A549 (cell line): ENCODE data around the gene CES4A.

ENCODE experiments used
- CBX8 ChIP-seq: fragments of 200-600 bp; sonication (generic); IDR thresholded peaks from 2 replicates; pipeline ENCODE4 v1.6.1; 2016
- CTCF ChIP-seq: fragments of >200 bp; sonication (Bioruptor Twin); formaldehyde crosslinking; IDR thresholded peaks from 3 replicates; pipeline ENCODE4 v1.5.1; 2016
- EP300 ChIP-seq, 2 experiments: fragments of >200 bp; sonication (Bioruptor Twin); formaldehyde crosslinking; IDR thresholded peaks; 2 replicates in 1 of 2; 3 replicates in 1 of 2; pipeline ENCODE4 v1.6.1; 2016 to 2017
- FOSB ChIP-seq: fragments of 250-450 bp; sonication (Bioruptor Pico); IDR thresholded peaks from 2 replicates; pipeline ENCODE4 v1.5.0; 2020; ENCODE audit warnings: mild to moderate bottlenecking, moderate library complexity
- JUNB ChIP-seq: fragments of >200 bp; sonication (Bioruptor Twin); formaldehyde crosslinking; IDR thresholded peaks from 2 replicates; pipeline ENCODE4 v1.6.1; 2016
- MAFK ChIP-seq: fragments of 450-650 bp; IDR thresholded peaks from 2 replicates; pipeline ENCODE4 v1.6.1; 2014; ENCODE audit not compliant: partially characterized antibody
- MAZ ChIP-seq: fragments of 150-350 bp; IDR thresholded peaks from 2 replicates; pipeline ENCODE4 v1.6.1; 2014; ENCODE audit warnings: antibody characterized with exemption, low read depth, low read length, borderline replicate concordance
- POLR2A ChIP-seq: IDR thresholded peaks from 2 replicates; pipeline ENCODE4 v1.6.1; 2012; ENCODE audit warnings: mild to moderate bottlenecking, low read length
- RAD21 ChIP-seq, 2 experiments: fragments of >200 bp in 1 of 2; sonication (Bioruptor Twin) in 1 of 2; formaldehyde crosslinking in 1 of 2; IDR thresholded peaks in 1 of 2; conservative IDR thresholded peaks in 1 of 2; 2 replicates in 1 of 2; 3 replicates in 1 of 2; pipeline ENCODE4 v1.6.1; 2012 to 2018; ENCODE audit warnings: inconsistent platforms in 1 of 2
- RCOR1 ChIP-seq: fragments of 150-350 bp; IDR thresholded peaks from 2 replicates; pipeline ENCODE4 v1.6.1; 2014; ENCODE audit warnings: antibody characterized with exemption, low read length, low read depth
- ZFP36 ChIP-seq: fragments of 450-650 bp; IDR thresholded peaks from 2 replicates; pipeline ENCODE4 v1.6.1; 2014; ENCODE audit warnings: borderline replicate concordance; ENCODE audit not compliant: partially characterized antibody
- TF ChIP-seq, protein P1 (sequence below): fragments of 250-450 bp; sonication (Bioruptor Pico); IDR thresholded peaks from 2 replicates; pipeline ENCODE4 v1.5.0; 2020; ENCODE audit warnings: low read depth, mild to moderate bottlenecking, moderate library complexity
- TF ChIP-seq, protein P2 (sequence below): fragments of 200-600 bp; sonication (generic); IDR thresholded peaks from 2 replicates; pipeline ENCODE4 v1.6.1; 2016; ENCODE audit warnings: antibody characterized with exemption, mild to moderate bottlenecking, moderate library complexity

GRCh38 chr16:67026570-67026969, 38.2 kb downstream of the CES4A start:
- no peak for TF ChIP-seq JUNB
- TF ChIP-seq CTCF: no peak
- no peak for TF ChIP-seq FOSB (CRISPR knock-in tag)
- TF ChIP-seq RAD21 (conservative IDR thresholded peaks at IDR 0.05 in 1 of 2, IDR thresholded peaks at IDR 0.05 in 1 of 2): no peak
- TF ChIP-seq EP300 (IDR thresholded peaks at IDR 0.05): no peak
- TF ChIP-seq MAZ: no peak
- TF ChIP-seq ZFP36: no peak
- no peak for TF ChIP-seq POLR2A
- TF ChIP-seq CBX8: no peak
- TF ChIP-seq, protein P1, sequence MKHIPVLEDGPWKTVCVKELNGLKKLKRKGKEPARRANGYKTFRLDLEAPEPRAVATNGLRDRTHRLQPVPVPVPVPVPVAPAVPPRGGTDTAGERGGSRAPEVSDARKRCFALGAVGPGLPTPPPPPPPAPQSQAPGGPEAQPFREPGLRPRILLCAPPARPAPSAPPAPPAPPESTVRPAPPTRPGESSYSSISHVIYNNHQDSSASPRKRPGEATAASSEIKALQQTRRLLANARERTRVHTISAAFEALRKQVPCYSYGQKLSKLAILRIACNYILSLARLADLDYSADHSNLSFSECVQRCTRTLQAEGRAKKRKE (CRISPR knock-in tag): no peak
- TF ChIP-seq RCOR1: no peak
- no peak for TF ChIP-seq MAFK
- TF ChIP-seq, protein P2, sequence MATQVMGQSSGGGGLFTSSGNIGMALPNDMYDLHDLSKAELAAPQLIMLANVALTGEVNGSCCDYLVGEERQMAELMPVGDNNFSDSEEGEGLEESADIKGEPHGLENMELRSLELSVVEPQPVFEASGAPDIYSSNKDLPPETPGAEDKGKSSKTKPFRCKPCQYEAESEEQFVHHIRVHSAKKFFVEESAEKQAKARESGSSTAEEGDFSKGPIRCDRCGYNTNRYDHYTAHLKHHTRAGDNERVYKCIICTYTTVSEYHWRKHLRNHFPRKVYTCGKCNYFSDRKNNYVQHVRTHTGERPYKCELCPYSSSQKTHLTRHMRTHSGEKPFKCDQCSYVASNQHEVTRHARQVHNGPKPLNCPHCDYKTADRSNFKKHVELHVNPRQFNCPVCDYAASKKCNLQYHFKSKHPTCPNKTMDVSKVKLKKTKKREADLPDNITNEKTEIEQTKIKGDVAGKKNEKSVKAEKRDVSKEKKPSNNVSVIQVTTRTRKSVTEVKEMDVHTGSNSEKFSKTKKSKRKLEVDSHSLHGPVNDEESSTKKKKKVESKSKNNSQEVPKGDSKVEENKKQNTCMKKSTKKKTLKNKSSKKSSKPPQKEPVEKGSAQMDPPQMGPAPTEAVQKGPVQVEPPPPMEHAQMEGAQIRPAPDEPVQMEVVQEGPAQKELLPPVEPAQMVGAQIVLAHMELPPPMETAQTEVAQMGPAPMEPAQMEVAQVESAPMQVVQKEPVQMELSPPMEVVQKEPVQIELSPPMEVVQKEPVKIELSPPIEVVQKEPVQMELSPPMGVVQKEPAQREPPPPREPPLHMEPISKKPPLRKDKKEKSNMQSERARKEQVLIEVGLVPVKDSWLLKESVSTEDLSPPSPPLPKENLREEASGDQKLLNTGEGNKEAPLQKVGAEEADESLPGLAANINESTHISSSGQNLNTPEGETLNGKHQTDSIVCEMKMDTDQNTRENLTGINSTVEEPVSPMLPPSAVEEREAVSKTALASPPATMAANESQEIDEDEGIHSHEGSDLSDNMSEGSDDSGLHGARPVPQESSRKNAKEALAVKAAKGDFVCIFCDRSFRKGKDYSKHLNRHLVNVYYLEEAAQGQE: no peak
